BE2C (cell line): ENCODE results near the gene LEMD1.

Experiments used
- DNase-seq: peaks from one replicate; pipeline ENCODE4 v3.0.0-alpha.2; 2020
- H3K27me3 ChIP-seq: fragments of 250-450 bp; sonication (Bioruptor Pico); 2 replicates; pipeline ENCODE4 v1.5.1; 2020; ENCODE audit warnings: mild to moderate bottlenecking
- H3K36me3 ChIP-seq: fragments of 250-450 bp; sonication (Bioruptor Pico); 2 replicates; pipeline ENCODE4 v1.5.1; 2020; ENCODE audit warnings: mild to moderate bottlenecking
- H3K4me1 ChIP-seq: fragments of 250-450 bp; sonication (Bioruptor Pico); 2 replicates; pipeline ENCODE4 v1.5.1; 2020
- H3K4me3 ChIP-seq: 2 replicates; pipeline ENCODE4 v1.5.1; 2011; ENCODE audit warnings: low read depth, low read length
- H3K9me3 ChIP-seq: fragments of 250-450 bp; sonication (Bioruptor Pico); 2 replicates; pipeline ENCODE4 v1.5.1; 2020
- TF ChIP-seq, protein P1 (sequence below): IDR thresholded peaks from 2 replicates; pipeline ENCODE4 v1.5.1; 2012; ENCODE audit warnings: mild to moderate bottlenecking, low read depth, low read length

LEMD1 gene

DNA sequence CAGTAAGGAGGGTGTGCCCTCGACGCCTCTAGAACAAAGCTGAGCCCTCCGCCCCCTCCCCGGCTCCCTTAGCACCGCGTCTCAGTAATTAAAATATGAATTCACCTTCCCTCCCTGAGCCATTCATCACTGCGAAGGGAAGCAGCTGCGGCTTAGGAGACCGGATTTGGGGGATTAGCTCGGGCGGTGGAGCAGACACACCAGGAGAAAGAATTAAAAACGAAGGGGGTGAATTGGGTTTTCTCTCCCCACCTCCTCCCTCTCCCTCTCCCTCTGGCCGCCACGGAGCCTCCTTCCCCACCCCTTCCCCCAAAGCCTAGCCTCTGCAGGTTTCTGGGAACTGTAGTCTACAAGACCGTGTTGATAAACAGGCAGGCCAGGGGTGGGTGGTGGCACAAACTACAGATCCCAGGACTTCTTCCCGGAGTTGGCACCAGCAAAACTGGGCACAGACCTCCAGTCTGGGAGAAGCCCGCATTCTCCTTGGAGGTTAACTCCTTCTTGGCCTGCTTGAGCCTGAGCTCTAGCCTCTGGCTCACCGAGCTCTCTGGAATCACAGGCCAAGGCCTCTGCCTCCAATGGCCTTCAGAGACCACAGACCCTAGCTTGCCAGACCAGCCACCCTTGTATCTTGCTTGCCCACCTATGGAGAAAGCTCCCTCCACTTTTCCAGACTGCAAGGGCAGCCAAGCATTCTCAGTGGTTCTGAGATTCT is 23.2 kb upstream of the LEMD1 start:
- Histone ChIP-seq H3K27me3 (no peaks in the 10 kb centered on the region), H3K4me3 (no peak overlapping the region), H3K36me3 (no peaks in the 10 kb centered on the region), H3K9me3 (no peaks in the 10 kb centered on the region), H3K4me1 (0 out of 2 replicates have a peak, but pooled peaks cover 3% of the 10 kb centered on the region)
- DNase-seq = no peak
- TF ChIP-seq, protein P1, sequence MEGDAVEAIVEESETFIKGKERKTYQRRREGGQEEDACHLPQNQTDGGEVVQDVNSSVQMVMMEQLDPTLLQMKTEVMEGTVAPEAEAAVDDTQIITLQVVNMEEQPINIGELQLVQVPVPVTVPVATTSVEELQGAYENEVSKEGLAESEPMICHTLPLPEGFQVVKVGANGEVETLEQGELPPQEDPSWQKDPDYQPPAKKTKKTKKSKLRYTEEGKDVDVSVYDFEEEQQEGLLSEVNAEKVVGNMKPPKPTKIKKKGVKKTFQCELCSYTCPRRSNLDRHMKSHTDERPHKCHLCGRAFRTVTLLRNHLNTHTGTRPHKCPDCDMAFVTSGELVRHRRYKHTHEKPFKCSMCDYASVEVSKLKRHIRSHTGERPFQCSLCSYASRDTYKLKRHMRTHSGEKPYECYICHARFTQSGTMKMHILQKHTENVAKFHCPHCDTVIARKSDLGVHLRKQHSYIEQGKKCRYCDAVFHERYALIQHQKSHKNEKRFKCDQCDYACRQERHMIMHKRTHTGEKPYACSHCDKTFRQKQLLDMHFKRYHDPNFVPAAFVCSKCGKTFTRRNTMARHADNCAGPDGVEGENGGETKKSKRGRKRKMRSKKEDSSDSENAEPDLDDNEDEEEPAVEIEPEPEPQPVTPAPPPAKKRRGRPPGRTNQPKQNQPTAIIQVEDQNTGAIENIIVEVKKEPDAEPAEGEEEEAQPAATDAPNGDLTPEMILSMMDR = no peak

DNA sequence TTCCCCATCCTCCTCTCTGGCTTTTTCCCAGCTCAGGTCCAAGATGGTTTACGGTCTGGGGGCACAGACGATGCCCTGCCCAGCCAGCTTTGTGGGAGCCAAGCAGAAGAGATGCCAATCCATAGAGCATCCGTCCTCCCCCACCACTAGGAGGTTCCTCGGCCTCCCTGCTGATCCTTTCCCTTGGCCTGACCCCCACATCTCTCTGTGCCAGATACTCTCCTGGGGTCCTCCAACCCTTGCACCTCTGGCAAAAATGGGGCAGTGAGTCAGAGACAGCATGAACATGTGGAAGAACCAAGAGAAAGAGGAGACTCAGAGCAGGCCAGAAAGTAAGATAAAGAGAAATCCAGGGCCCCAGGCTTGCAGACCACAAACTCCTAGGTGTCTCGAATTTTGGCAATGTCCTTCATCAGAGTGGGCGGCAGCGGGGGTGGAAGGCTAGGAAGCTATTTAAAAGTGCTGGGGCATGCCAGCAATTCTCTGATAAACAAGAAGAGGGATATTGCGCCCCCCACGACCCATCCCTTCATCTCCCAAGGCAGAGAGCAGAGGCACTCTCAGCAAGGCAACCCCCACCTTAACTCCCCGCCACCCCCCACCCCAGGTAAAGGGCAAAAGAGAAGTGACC is 22.6 kb upstream of the LEMD1 start:
- TF ChIP-seq, protein P1 = no peak
- Histone ChIP-seq H3K27me3 (no peaks in the 10 kb centered on the region), H3K4me1 (0 out of 2 replicates have a peak, but pooled peaks cover 3% of the 10 kb centered on the region), H3K9me3 (no peaks in the 10 kb centered on the region), H3K4me3 (no peak overlapping the region), H3K36me3 (no peaks in the 10 kb centered on the region)
- no peak for DNase-seq

DNA sequence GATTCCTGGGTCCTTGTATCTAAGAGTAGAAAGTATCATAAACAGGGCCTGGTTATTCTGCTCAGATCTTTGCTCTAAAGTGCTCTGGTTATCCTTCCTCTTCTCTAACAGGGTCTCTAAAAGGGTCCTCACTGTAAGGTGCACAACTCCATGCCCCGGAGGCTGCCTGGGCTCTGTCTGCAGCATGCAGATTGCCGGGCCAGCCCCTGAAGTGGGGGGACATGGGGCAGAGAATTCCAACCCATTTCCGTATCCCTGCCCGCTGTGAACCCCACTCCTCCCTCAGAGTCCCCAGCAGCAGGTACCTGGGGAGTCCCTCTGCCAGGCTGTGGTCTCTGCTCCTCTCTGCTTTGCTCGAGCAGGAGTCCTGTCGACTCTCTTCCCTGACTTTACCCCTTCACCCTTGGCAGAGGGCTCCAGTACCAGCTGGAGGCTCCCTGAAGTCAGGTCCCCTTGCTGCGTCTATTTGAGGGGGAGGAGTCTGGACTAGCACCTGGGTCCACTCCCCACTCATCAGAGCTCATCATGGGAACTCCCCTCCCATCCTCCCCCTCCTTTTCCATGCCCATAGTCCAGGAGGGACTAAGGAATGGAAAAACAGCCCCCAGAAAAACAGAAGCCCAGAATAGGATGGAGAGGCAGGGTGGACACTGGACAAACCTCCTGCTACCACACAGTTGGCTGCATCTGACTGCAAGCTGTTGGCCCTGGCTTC is 21.9 kb upstream of the LEMD1 start:
- Histone ChIP-seq H3K4me3 (no peak overlapping the region), H3K9me3 (no peaks in the 10 kb centered on the region), H3K27me3 (no peaks in the 10 kb centered on the region), H3K4me1 (0 out of 2 replicates have a peak, but pooled peaks cover 3% of the 10 kb centered on the region), H3K36me3 (no peaks in the 10 kb centered on the region)
- DNase-seq = no peak
- TF ChIP-seq, protein P1 = no peak

DNA sequence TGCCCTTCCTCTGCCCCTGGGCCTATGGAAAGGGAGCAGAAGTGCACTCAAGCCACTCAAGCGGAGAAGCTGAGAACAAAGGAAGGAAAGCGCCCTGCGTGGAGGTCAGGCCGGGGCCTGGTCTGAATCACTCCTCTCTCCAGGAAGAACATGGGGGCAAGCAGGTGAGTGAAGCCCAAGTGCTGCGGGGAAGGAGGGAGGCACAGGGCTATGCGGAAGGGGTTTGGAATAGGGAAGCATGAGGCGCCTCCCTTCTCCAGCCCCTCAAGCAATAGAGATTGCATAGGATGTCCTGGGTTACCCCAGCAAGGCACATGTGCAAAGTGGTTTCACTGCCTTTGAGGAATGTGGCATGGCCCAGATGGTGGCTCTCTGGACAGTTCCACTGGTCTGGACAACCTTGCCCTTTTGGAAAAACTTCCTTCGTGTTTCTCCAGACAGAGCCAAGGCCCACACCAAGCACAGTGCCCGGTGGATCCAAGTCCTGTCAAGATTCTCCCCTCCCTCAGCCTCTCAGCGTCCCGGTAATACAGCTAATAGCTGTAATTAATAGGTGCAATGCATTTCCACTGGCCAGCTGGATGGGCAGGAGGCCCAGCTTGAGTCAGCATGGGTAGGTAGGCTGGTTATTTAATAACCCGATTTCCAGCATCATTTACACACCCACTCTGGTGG is 20.3 kb upstream of the LEMD1 start:
- no peaks in the 10 kb centered on the region for H3K36me3 ChIP-seq
- H3K4me3 ChIP-seq = no peak overlapping the region
- TF ChIP-seq, protein P1 = no peak
- H3K9me3 ChIP-seq = no peaks in the 10 kb centered on the region
- DNase-seq = no peak
- peaks cover 6% of the 10 kb centered on the region; the same call in 1 of the 2 replicates for H3K4me1 ChIP-seq
- H3K27me3 ChIP-seq = no peaks in the 10 kb centered on the region

DNA sequence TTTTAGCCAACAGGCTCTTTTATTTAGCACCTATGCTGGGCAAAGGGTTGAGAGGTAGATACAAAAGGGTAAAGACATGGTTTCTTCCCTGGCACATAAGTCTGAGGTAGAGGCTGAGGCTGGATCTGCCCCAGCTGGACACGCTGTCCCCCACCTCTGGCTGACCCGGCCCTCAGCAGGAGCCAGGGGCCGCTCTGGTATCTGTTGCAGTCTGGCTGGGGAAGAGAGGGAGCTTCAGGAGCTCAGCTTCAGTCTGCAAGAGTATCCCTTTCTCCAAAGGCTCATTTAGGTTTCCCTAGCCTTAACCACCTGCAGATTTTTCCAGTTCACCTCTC is 19.8 kb upstream of the LEMD1 start:
- H3K4me3 ChIP-seq = no peak overlapping the region
- no peaks in the 10 kb centered on the region for H3K9me3 ChIP-seq
- peaks cover 6% of the 10 kb centered on the region; the same call in 1 of the 2 replicates for H3K4me1 ChIP-seq
- H3K36me3 ChIP-seq = no peaks in the 10 kb centered on the region
- TF ChIP-seq, protein P1 = no peak
- DNase-seq = no peak
- H3K27me3 ChIP-seq = no peaks in the 10 kb centered on the region
